GM13976 (cell line): ENCODE data around the gene PRPS1L1.

Experiments used
- DNase-seq: peaks from one replicate; pipeline ENCODE4 v3.0.0; 2012; ENCODE audit warnings: low spot score
- in situ Hi-C: fragments of 300-500 bp; cut with MboI; formaldehyde crosslinking; loops from one replicate; pipeline ENCODE4 v1.12.0; 2022; ENCODE audit warnings: low sequenced_read_pairs, mixed read lengths, inconsistent platforms; ENCODE audit not compliant: unreplicated experiment
- TF ChIP-seq, protein P1 (sequence below): IDR thresholded peaks from 2 replicates; pipeline ENCODE4 v1.5.1; 2012; ENCODE audit warnings: borderline replicate concordance, mild to moderate bottlenecking; ENCODE audit not compliant: insufficient read depth; ENCODE audit errors: extremely low read depth, missing control alignments, control extremely low read depth

PRPS1L1 gene

DNA sequence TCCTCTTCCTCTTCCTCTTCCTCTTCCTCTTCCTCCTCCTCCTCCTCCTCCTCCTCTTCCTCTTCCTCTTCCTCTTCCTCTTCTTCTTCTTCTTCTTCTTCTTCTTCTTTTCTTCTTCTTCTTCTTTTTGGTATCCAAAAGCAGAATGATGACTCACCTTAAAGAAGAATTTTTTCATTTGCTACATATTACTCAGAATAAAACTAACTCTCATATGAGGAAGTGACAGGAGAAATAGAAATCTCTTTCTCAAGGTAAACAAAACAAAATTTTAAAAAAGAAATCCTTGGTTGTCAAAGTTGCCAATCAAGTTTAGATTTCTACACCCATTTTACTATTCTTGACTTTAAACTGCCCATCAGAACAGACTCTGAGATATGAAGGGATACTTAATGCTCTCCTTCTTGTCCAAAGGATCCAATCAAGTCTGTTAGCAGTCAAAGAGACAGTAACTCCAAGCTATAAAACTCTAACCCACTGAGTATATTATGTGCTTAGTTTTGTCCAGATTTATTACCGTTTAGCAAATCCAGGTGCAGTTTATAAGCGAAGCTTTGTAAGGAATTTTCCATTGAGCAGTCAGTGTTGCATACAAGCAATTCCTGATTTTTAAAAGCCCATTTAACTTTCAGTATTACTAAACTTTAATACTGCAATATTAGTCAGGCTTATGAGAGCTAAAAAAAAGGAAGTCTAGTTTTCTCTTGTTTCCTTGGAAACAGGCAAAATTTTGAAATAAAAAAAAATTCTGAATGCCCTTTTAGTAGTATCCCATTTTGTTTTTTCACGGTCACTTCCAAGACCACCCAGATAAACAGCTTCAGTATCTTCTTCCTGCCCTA lies 44.2 kb downstream of the PRPS1L1 start:
- in situ Hi-C loops: no loop called here
- TF ChIP-seq, protein P1, sequence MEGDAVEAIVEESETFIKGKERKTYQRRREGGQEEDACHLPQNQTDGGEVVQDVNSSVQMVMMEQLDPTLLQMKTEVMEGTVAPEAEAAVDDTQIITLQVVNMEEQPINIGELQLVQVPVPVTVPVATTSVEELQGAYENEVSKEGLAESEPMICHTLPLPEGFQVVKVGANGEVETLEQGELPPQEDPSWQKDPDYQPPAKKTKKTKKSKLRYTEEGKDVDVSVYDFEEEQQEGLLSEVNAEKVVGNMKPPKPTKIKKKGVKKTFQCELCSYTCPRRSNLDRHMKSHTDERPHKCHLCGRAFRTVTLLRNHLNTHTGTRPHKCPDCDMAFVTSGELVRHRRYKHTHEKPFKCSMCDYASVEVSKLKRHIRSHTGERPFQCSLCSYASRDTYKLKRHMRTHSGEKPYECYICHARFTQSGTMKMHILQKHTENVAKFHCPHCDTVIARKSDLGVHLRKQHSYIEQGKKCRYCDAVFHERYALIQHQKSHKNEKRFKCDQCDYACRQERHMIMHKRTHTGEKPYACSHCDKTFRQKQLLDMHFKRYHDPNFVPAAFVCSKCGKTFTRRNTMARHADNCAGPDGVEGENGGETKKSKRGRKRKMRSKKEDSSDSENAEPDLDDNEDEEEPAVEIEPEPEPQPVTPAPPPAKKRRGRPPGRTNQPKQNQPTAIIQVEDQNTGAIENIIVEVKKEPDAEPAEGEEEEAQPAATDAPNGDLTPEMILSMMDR: no peak
- DNase-seq: no peak

DNA sequence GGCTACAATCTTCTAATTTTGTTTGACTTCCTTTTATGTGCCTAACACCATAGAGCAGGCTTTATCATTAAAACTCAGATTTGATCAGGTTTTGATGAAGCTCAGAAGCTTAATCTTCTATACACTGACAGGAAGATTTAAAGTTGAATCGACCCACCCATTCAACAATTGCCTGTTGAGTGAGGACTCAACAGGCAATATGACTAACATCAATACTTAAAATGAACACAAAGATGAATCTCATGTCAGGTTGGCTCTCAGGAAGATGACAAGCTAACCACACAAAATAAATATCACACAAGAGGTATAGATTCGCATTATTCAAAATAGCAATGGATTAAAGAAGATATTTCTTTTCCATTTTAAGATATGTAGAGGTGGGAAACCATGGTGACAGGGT lies 50.7 kb downstream of the PRPS1L1 start:
- in situ Hi-C loops: no loop called here

More for the DNA sequence above, 50.7 kb downstream of the PRPS1L1 start:
- no peak for DNase-seq
- TF ChIP-seq, protein P1: no peak
